Middle frontal gyrus (tissue), 1 donor: ENCODE results near the gene BMPER.

Experiments used
- DNase-seq: peaks from one replicate; pipeline ENCODE4 v3.0.0-alpha.2; 2015; ENCODE audit warnings: low spot score; ENCODE audit errors: extremely low spot score

BMPER gene

DNA sequence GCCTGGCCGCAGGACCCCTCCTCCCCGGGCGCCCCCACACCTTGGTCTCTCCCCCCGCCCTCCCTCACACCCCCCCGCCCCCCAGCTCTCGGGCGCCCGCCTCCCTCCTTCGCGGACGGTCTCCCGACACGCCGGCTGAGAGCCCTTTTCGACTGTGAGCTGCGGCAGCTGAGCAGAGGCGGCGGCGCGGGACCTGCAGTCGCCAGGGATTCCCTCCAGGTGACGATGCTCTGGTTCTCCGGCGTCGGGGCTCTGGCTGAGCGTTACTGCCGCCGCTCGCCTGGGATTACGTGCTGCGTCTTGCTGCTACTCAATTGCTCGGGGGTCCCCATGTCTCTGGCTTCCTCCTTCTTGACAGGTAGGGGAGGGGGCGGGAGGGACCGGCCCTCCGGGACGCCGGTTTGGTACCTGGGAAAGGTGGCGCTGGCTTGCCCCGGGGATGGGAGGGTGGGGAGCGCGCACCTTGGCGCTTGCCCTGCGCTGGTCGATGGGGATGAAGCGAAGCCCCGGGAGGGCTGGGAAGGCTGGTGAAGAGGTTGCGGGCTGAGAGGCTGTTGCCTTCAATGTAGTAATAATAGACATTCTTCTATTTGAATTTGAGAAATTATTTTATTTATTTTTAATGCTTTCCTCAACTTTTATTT is at the start of gene BMPER:
BMPER (plus strand) TSS at position 151 of the 644 bp plus-strand sequence; CDS start at position 226, 75 bp downstream.
- no peak for DNase-seq

DNA sequence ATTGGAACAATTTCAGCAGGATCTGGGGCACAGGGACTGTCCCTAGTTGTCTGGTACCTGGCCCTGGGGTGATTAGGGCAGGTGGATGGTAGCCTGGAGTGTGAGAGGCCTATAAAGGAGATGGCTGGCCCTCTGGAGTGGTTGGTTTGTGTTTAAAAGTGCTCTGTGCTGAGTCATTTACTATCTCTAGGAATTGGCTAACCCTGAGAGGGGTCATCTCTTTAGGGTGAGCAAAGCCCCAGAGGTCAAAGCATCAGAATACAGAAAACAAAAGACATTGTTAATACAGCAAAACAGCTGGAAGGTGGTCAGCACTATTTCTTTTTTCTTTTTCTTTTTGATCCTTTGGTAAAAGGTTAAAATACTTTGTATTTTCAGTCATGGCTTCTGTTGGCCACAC is 43.4 kb upstream of the BMPER start:
- DNase-seq = no peak

DNA sequence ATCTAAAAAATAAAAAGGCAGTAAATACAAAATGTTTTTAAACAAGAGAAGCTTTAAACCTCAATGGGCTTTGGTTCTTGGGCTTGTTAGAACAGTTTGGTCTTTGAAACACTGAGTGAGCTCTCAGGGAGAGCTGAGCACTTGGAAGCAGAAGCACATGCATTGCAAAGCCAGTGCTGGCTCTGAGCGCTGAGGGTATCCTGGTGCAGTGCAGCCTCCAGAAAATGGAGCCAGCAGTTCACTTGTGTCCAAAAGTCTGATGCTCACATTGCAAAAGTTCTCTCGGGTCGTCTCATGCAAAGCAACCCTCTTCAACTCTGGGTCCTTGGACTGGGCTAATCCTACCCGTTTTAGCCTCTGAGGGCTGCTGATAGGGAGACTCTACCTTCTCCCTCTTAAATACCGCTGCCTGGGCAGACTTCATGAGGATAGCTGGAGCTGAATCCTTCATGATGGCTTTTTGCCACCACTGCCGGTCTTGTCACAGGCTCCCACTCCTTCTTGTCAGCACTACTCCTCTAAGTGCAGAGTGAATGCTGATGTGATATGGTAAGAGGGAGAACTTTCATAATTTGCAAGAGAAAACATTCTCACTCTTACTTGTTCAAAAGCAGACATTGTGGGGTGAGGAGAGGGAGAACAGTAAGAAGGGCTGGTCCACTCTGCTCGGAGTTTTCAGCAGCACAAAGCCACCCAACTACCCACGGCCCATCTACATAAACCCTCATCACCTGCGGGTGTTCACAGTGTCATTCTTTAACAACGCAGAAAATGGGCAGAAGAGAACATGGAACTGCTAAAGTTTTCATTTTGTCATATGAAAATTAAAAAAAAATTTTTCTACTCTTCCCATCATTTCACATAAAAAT is 42.2 kb upstream of the BMPER start:
- DNase-seq = peak; percentile 21

DNA sequence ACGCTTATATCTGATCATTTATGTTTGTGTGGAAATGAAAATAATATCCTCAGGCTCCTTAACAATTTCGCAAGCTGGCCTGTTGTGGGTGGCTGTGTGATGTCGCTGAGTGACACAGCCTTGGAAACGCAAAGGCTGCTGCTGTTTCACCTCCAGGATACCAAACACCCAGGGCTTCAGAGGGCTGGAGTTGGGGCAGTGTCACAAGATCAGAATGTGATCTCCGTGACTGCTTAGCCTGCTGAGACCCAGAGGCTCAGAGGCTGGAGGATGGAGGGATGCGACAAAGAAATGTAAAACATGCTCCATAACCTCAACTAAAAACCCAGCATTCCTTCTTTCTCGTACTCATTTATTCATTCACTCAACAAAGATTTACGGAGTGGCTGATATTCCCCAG is 37.2 kb upstream of the BMPER start:
- no peak for DNase-seq

DNA sequence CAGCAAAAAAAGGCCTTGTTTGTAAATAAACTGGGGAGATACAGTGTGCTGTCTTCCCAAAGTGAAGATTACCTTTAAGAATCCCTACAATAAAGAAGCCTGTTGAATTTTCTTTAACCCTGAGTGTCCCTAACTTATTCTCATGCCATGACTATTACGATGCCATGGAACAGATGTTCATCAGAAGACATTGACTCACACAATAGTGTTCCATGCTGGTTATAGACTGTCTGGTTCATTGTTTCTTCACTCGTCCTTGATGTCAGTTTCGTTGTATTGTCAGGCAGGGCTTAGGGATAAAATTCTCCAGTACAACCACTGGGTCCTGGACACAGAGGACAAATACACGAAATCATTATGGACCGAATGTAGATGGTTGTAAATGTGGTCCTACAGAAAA is 36.2 kb upstream of the BMPER start:
- DNase-seq = no peak

DNA sequence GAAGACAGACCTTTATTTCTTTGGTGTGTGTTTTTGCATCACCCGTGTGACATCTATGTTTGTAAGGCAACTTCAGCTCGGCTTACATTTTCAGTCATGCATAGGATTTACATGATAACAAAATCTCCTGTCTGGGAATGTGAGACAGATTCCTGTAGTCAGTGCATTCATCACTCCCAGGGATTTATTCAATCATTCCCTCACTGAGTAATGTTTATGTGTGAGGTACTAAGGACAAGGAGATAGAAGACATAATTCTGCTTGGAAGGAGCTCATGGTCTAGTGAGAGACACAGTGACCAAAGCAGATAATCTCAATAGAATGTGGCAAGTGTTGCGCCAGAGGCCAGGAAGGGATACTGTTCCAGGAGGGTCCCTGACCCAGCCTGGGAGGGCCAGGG is 35.2 kb upstream of the BMPER start:
- no peak for DNase-seq

DNA sequence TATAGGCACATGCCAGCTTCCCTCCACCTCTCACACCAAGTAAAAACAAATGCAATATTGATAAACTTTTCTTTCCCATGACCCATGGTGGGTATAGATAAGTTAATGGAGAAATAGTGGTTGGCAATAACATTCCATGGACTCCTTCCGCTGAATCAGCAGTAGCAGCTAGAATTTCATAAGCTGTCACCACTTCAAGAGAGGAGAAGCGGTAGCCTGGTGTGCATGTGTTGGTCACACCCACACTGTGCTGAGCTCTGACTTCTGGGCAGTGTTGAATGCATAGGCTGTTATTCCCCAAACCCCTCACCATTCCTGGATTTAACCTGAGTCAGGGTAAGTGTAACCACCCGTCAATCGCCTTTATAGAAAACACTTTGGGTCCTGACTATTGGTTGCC is 32.5 kb upstream of the BMPER start:
- no peak for DNase-seq

DNA sequence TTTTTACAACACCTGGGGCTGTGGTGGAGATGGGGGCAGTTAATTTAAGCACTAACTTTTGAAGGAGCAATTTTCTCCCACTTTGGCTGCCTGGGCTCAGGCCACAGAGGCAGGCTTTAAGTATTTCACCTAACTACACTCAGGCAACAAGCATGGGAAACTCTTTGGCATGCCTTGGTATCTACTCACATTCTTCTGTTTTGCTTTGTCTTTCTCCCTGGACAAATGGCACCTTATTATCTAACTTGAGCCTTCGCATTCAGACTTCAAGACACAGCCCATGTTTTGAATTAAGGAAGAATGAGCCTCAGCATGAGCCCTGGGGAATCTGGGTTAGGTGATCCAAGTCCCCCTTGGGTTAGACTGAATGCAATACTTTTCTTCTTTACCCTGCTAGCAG is 31.8 kb upstream of the BMPER start:
- no peak for DNase-seq

DNA sequence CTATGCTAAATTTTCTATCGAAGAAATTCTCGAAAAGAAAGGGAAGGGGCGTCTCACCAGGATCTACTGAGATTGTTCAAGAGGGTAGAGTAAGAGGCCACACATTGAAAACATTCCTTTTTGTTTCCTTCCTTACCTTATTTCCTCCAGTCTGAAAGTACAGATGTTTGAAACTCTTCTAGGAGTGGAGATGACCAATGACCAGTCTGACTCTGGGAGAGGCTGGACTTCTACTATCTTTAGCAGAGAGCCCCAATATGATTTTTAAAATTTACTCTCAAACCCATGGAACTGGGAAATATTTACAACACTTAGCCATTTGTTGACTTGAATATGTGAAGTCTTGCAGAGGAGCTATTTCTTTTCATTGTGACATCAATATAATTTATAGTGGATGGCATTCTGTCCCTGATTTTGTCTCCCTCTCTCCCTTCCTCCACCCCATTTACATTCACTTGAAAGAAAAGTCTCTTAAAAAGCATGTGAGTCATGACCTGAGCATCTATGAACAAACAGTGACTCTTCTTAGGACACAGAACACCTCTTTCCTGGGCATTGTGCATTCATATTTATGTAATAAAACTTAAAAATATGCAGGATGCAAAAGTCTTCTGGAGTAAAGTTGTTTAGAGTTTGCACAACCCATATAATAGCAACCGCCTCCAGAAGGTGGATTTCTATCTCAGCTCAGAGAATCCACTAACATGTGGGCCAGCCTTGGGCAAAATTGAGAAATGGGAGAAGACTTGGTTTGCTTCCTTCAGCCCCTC is 31.2 kb upstream of the BMPER start:
- DNase-seq = no peak

DNA sequence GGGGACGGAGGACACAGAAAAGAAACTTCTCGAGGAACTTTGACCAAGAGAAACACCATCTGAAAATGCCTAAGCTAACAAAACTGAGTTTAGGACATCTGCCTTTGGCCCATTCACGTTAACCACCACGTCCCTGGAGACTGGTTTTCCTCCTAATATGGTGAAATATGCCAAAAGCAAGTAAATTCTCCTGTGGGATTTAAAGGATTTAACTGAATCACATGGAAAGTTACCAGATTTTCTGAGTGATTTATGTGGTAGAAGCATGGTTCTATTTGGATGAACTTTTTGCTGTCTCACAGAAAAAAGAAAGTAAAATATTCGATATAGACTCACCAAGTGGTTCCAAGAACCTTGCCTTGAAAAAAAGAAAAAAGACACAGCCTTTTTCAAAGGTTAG is 30.4 kb upstream of the BMPER start:
- DNase-seq = no peak

DNA sequence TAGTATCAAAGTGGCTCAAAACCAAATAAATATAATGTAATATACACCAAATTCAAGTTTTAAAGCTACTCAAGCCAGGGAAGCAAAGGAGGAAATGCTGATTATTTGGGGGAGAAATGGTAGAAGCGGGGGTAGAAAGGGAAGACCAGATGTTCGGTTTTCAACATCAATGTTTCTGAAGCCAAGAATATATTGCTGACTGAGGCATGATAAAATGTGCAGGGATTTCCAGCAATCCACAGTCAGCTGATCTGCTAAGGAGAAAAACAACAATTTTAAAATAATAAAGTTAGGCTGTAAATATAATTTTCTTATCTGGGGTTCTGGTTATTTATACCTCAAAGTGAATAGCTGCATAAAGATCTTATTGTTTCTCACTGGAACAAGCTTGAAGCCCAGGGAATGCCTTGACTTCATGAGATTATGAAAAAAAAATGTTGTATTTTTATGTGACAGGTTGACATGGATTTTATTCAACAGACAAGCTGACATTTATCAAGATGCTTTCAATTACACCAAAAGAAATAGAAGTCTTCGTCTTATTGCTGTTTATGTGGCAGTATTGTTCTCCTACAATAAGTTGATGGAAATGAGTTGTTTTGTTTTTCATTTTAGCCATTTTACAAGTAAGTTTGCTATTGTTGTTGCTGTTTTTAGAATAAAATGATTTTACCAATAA is 28.6 kb upstream of the BMPER start:
- no peak for DNase-seq

DNA sequence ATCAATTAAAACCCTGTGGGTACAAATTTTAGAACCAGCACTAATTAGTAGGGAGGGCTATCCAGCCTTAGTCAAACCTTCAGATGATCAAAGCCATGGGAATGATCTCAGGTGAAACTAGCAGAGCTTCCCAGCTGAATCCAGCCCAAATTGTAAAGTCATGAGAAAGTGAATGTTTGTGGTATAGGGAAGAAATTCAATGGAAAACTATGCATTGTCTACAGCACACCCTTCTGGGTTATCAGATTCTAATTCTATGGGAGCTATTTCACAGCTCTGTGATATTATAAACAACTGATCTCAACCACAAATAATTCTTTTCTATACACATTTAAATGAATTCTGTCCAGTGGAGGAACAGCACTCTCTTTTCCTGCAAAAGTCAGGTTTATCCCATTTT is 24.6 kb upstream of the BMPER start:
- DNase-seq = no peak

DNA sequence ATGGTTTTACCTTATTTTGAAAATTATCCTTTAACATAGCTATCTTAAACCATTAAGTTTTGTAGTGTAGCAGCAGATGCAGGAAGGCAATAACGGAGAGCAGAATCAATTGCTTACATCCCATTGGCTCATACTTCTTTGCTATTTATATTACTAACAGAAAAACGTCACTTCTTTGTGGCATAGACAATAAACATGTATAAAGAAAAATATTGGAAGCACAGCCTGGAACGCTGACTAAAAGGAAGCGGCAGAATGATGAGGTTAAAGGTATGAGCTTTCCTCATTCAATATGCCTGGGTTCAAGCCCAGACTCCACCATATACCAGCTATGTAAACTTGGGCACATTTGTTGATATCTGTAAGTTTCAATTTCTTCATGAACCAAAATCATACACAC is 24.0 kb upstream of the BMPER start:
- no peak for DNase-seq

DNA sequence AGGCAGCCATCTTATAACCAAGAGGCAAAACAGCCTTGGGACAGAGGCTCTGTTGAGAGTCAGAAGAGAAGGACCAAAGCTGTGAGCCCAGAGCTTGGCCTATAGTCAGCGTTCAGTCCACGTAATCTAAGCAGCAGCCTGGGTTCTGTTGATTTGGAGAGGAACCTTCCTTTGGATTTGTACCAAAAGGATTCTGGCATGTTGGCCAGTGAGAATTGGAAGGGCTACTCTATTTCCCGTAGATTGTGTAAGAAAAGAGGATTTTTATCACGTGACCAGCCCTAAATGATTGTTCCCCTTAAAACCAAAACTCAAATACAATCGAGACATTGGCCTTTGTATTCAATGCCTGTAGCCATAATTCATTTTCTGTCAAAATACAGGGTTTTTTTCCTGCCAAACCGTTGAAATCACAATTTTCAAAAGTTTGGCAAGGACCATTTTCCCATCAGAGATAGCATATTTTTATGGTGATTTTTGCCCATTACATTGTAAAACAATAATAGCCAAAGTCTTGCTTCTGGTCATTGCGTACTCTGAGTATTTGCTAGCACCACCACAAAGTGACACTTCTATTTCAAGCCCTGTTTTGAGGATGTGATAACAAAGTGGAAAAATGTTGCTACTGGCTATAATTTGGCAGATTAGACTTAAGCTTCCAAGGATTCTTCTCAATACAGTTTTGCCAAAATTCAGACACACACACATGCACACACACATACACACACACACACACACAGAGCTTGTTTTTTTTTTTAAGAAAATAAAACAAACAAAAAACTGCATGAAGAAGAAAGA is 23.1 kb upstream of the BMPER start:
- no peak for DNase-seq

DNA sequence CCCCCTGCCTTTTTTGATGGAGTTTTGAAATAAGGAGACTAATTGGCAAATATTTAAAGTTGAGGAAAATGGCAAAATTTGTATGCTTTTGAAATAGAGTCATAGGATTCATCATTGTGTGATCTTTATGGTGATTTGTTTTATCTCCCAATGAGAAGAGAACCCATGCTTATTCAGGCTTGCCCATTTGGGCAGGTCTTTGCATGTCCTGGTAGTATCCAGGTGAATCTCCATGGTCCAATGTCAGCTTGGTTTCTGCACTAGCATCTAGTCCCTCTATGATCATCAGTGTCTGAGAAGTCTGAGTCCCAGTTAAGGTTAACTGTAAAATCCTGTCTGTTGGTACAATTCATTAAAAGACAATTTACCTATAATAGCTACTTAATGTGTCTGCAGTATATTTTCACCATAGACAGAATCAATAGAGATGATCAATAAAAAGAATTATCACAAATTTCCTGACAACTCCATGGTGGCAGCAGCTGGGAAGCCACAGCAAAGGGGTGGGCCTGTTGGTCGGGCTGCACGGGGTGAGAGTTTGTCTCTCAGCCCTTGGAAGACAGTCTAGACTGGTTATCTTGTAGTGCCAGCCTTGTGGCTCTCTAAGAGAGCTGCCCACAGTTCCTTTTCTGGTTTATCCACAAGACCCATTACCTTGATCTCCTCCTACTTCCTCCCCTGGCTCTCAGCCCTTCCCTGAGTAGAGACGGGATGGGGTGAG is 22.2 kb upstream of the BMPER start:
- DNase-seq = no peak

DNA sequence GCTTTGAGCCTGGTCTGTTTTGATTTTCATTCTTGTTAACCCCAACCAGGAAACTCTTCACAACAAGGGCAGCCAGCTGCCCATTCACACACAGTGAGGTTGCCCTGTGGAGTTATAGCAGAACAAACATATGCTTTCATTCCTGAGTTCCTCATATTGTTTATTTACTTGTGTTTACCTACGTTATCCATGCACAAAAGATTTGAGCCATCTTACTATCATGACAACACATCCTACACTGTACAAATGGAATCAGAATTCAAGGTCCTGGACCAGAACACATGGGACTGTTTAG is 21.7 kb upstream of the BMPER start:
- DNase-seq = no peak

DNA sequence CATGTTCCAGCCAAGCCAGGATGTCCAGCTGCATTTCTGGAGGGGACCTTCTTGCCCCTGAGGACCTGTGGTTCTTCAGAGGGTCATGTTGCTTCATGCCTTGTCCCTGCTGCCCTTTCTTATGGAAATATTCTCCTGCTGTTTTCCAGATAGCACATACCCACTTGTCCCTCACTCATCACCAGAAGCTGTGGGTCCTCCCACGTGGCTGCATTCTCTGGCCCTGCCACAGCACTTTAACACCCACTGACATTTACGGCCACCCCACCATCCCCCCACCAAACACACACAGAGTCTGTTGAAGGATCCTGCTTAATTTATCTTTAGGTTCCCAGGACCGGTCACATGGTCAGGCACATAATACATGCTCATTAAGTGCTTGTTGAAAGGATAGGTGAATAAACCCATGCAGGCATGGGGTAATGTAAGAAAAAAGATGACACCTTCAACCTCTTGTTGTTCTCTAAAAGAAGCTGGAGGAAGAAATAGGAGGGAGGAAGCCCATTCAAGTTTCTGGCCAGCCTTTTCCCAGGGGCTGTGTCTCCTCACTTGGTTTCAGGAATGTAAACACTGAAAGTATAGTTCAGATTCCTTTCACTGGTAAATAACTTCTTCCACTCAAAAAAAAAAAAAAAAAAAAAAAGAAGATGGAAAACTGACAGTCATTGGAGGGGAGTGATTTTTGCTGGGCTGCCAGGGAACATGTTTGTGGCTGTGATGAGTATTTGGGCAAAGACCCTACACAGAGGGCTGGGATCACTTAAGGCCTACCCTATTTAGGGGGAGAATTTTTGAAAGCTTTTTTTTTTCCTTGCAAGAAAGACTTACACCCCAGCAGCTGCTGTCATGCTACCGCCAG is 19.8 kb upstream of the BMPER start:
- DNase-seq = no peak

DNA sequence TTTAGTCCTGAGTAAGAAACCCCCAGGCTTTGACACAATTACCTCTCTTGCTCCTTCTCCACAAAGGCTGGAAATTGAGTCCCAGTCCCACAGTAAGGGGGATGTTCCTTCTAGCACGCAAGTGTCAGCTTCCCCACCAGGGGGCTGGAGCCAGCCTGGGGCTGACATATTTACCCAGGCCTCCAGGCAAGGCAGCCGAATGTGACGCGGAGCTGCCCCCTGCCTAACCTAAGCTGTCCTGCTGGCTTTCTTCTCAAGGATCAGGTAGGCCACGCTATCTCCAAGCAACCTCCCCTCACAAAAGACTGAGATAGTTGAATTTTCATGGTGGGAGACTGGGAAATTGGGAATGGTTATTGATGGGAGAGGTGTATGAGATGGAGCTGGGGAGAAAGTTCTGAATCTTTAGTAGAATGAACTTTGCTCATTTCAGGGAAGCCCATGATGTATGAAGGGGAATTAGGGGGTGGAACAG is 19.2 kb upstream of the BMPER start:
- no peak for DNase-seq

DNA sequence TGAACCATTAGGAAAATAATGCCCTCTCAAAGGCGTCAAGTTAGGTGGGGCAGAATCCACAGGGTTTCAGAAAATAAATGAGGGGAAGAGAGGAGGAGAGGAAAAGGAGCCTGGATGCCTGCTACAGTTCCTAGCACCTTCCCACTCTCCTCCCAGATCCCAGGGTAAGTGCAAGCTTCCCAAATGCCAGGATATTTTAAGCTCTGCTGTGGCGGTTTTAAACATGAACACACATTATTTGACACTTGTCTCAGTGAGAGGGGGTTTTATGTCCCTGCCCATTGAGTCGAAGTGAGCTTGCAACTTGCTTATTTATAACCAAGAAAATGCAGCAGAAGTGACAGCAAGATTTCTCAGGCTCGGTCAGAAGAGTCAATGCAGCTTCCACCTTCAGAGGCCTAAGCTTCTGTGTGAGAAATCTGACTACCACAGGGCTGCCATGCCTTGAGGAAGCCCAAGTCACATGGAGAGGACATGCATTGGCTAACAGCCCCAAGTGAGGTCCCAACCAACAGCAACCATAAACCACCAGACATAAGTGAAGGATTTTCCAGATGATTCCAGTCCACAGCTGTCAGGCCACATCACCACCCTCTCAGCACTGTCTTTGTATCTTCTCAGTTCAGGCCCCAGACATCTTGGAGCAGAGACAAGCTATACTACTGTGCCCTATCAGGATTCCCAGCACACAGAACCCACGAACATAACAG is 17.9 kb upstream of the BMPER start:
- DNase-seq = no peak
